Stimulated activated CD4-positive, alpha-beta T cell treated with anti-CD3 and anti-CD28 coated beads, Interleukin-12 subunit alpha, Interleukin-12 subunit beta, amount 100 ng/mL, for 4 hours (primary cell): ENCODE data around the gene SAMD4A.

ENCODE experiments used
- DNase-seq: peaks from one replicate; pipeline ENCODE4 v3.0.0-alpha.2; 2020

The SAMD4A gene

DNA sequence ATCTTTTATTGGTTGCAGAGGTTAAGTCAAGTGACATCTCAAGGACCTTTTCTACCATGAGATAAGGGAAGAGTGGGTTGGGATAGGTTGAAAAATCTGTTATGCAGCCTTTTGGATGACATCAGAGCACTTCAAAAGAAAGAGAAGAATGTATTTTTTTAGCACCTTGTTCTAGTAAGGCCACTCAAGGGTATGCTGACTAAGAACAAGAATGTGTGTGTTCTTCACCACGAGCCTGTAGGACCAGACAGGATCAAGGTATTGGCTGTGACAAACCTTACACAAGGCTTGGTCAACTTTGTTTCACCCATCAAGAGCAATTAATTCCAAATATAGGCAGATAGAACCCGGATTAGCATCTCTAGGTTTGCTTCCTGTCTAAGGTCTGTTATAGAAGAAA, 142.5 kb downstream of the SAMD4A start:
- no peak for DNase-seq

- DNase-seq: no peak
Observed at GRCh38 chr14:54709867-54710266, 142.9 kb downstream of the SAMD4A start.

DNA sequence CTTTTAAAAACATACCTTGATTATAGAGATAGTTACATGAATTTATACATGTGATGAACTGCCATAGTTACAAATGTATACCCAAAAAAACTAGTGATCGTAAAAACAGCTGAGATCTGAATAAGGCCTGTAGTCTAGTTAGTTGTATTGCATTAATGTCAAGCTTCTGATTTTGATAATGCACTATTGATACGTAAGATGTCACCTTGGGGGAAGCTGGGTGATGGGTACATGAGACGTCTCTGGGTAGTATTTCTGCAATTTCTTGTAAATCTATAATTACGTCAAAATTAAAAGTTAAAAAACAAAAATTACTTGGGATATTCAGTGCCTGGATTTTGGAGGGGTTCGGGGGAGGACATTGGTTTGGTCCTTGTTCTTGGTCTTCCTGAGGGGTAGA, 144.4 kb downstream of the SAMD4A start:
- DNase-seq: no peak

GRCh38 chr14:54711812-54712464, 145.0 kb downstream of the SAMD4A start:
- no peak for DNase-seq

DNA sequence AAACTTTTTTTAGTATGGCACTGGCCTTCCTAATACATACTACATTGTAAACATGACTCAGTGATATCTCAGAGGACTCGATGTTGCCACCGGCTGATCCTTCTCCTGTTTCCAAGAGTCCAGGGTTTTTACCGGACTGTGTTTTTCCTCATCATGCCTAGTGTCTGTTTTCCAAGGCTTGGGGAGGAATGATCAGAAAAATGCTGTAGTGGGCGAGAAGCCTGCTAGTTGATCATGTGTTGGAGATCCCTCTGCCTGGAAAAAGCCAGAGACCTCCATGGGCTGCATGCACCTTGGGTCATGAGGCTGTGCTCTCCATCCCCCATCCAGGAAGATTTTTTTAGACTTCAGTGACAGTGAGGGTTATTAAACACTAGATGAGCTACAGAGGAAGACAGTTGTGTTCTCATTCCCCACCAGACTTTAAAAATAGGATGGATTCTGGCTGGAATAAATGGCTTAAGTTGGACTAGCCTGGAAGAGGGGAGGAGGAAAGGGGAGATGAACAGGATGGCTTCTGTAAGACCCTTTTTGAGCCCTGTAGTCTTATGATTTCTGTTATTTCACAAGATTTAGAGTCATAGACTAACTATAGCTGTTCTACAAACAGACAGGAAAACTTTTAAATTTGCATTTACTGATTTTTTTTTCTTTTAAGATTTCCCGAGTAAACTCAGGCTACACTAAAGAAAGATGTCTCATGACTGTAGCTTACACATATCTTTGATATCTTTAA, 145.7 kb downstream of the SAMD4A start:
- no peak for DNase-seq

DNA sequence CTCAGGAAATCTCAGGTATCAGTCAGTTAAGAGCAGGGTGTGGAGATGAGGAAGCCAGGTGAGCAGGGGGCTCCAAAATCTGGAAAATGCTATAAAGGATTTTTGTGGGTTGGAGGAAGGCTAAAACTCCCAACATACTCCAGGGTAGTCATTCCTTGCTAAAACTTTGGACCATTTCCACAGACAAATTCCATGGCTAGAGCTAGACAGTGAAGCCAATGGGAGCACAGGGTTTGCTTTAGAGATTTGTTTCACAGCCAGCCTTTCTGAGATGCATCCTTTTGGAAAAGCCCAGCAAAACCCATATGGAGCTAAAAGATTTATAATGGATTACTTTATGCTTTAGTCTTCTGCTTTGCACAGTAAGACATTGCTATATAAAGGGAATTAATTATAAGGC, 146.5 kb downstream of the SAMD4A start:
- DNase-seq: no peak

DNA sequence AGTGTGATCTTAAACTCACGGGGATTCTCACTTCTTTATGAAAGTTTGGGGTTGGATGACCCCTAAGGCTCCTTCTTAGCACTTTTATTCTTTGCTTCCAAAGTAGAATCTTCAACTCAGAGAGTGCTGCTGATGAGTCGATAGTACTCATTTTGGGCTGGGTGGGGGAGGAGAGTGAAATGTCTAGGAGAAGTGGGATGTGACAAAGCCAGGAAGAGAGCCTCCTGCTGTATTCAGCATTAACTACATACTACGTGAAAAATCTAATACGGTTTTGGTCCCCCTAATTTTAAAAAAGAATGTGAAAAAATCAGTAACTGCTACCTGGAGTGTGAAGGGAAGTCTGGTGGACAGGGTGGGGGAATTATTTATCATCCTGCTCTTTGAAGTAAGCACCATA, 148.3 kb downstream of the SAMD4A start:
- DNase-seq: no peak

- DNase-seq: no peak
Observed at GRCh38 chr14:54715811-54716210, 148.9 kb downstream of the SAMD4A start.

DNA sequence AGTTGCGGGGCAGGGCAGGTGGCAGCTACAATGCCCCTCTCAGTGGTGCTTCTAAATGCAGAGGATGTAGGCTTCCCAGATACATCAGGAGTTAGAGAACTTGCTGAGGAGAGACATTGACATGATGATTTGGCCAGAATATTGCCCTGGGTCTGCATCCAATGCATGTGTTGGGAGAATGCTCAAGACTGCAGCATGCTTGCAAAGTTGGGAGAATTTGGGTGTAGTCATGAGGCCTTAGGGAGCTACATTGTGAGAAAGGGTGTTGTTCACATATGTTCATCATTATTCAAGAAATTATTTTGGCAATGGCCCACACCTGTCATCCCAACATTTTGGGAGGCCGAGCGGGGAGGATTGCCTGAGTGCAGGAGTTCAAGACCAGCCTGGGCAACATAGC, 149.9 kb downstream of the SAMD4A start:
- no peak for DNase-seq

- no peak for DNase-seq
Observed at GRCh38 chr14:54718046-54718445, 151.1 kb downstream of the SAMD4A start.

- DNase-seq: no peak
Observed at GRCh38 chr14:54719406-54719805, 152.5 kb downstream of the SAMD4A start.

DNA sequence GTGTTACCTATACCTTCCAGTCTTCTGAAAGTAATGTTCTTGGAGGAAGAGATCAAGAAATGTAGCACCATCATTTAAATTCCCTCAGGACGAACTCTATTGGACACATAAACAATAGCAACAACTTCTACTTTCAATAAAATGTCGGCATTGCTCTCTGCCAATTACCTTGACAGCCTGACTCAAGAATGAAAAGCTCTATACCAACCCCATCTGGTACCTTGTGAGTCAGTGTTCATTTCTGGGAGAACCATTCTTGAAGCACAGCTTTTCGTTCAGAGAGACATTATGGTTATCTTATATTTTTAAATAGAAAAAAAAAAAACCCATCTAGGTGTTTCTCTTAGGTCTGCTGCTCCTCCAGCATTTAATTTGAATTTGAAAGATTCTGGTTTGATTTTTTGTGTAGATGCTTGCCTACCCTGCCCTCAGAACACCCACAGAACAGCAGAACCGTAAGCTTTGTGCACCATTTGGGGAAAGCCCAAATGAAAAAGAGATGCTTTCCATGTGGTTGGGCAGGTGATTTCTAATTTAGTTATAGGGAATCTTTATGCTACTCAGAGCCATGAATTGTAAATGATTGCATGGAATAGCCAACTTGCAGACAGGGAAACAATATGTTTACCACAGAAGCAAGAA, 156.0 kb downstream of the SAMD4A start:
- DNase-seq: no peak

GRCh38 chr14:54724123-54724522, 157.2 kb downstream of the SAMD4A start:
- no peak for DNase-seq

DNA sequence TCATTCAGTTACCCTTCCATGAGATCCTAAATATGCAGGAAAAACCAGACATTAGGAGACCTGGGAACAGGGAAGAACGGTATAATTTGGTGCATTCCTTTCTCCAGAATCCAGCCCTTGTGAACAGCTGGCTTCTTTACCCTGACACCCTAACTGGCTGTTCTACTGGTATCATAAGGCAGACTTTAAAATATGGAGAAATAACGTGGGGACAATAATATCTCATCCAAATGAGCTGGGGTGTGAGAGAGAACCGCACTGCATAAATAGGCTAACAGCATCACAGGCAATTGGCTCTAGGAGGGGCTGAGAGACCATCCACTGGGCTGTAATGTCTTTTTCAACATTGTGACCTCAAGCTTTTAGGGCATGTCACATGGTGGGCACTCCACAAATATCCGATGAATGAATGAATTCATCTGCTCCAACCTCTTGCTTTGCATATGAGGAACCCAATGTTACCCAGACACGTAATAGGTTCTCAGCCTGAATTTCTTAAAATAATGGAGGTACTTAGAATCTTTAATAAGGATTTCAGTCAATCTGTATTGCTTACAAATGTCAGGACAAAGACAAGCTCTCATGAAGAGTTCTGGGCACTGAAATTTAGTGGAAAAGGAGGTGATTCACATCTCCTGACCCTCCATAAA, 157.9 kb downstream of the SAMD4A start:
- no peak for DNase-seq

DNA sequence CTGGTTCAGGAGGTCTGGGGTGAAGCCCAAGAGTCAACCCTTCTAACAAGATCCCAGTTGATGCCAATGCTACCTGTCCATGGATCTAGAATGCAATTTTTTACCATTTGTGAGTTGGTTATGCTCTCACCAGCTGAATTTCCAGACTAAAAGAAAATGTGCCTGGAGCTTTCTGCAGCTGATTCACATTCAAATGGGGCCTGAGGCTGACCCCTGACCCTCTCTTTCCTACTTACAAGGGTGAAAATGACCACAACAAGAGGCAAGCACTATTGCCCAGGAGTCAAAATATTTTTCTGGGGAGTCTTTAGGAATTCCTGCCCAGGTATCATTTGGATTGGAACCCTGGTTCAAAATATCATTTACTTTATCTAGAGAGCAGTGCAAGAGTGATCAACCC, 159.1 kb downstream of the SAMD4A start:
- no peak for DNase-seq

- no peak for DNase-seq
Observed at GRCh38 chr14:54727929-54728328, 161.0 kb downstream of the SAMD4A start.

DNA sequence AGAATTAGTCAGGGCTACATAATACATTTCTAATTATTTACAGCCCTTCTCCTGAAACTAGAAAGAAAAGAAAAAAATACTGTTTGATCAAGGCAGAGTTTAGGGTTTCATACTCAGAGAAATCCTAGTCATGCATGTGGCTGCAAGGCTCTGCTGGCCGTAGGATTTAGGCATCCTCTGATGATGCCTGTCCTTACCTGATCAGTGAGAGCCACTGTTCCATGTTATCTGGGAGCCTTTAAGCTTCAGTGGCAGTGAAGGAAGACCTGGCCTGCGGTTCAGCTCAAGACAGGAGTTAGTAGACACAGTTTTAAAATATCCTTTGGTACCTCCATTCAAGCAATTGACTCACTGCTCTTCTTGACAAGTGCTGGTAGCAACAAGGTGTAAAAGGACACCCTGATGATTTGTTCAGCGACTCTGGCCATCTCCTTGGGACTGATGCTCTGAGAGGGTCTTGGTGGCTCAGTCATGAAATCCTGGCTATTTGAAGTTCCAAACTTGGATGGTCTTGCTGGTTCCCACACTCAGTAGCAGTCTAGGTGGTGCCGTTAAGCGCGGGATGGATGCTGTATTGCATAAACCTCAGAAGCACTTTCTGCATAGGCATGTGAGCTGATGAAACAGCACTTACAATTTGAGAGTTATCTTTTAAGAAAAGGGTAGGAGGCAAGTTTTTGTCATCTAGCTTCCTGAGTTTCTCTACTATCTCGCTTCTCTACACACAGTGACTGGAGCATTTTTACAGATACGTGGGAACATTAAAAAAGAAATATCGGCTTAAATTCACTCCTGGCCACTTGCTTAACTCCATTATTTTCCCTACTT, 162.0 kb downstream of the SAMD4A start:
- no peak for DNase-seq

DNA sequence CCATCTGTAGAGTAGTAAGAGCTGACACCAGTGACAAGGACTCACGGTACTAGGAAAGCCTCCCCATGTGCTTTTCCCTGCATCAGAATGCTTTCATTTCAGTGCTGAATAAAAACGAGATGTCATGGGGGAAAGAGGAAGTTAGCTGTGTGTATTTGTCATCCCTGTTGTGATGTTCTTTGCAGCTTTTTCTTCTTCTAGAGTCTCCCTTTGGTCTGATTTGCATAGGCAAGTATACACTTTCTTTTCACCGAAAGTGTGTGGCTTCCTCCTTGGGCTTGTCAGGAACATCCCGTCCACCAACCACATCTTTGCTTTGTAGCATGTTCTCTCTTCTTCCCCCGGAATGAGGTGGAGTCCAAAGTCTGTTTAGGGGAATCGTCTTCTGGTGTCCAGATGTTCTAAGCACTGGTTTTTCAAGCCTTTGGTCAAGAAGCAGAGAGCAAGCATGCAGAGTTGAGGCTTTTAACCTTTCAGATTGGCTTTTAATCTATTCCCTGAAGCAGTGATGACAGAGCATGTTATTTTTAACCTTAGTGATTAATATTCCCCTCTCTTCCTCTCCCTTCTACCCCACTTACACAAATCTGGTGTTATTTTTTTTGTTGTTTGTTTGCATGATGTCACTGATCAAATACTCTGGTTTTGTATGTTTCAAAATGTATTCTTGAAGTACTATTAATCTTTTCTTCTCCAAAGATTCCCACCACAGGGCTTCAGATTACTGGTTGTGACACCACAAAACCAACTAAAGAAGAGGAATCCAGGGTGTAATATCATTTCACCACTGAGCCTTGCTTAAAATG, 163.4 kb downstream of the SAMD4A start:
- DNase-seq: no peak

DNA sequence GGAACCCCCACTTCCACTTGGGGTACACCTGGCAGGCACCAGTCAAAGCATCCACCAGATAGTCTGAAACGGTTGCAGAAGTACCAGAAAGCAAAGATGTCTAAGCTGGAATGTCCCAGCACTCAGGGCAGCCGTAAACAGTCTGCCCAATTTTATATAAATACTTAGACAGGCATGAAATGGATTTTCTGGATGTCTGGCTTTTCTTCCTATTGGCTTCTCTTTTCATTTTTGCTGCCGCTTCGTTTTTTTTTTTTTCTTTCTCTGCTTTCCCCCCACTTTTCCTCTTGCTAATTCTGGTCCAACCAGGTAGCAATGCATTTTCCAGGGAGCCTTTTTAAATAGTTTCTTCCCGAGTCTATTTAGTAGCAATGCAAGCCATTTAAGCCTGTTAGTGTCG, 168.0 kb downstream of the SAMD4A start:
- DNase-seq: no peak

GRCh38 chr14:54735424-54735823, 168.5 kb downstream of the SAMD4A start:
- no peak for DNase-seq

DNA sequence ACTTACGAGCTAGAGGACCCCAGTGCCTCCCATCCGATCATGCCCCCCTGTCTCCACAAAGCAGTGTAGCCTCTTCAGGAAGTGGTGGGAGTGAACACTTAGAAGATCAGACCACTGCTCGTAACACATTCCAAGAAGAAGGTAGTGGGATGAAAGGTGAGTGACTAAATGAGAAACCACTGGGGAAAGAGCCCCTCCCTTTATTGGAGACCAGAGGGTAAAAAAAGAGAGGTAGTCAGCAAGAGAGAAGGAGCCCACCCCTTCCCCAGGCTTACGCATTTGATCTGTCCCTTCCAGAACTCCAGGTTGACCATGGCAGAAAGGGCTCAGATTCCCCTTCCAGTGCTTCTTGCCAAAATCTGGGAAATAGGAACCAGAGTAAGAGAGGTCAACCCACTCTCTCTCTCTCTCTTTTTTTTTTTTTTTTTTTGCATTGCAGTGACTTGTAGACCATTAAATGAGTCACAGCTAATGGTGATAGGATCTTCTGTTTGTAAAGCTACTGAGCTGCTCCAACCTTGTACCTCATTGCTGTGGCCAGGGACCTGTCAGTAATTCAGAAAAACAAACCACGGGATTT, 170.3 kb downstream of the SAMD4A start:
- no peak for DNase-seq

GRCh38 chr14:54738009-54738408, 171.1 kb downstream of the SAMD4A start:
- DNase-seq: no peak
